Upper lobe of left lung (tissue), 4 donors: ENCODE results near the gene VAV2.

ENCODE experiments used
- POLR2A ChIP-seq, 4 donors: fragments of 450-650 bp; IDR thresholded peaks; one replicate each; pipeline ENCODE4 v1.5.1; 2016 to 2017; ENCODE audit warnings: antibody characterized with exemption in 4 of 4, mild to moderate bottlenecking in 2 of 4
- POLR2AphosphoS5 ChIP-seq, 2 donors: sonication (generic); formaldehyde crosslinking; IDR thresholded peaks; one replicate each; pipeline ENCODE4 v1.5.1; 2017; ENCODE audit warnings: antibody characterized with exemption in 2 of 2
- TF ChIP-seq, protein P1 (sequence below), 6 experiments: fragments of 450-650 bp in 4 of 6; fragments of 200-600 bp in 2 of 6; sonication (generic) in 2 of 6; IDR thresholded peaks; one replicate each; pipeline ENCODE4 v1.5.1; 2016 to 2019; ENCODE audit warnings: antibody characterized with exemption in 6 of 6

DNA sequence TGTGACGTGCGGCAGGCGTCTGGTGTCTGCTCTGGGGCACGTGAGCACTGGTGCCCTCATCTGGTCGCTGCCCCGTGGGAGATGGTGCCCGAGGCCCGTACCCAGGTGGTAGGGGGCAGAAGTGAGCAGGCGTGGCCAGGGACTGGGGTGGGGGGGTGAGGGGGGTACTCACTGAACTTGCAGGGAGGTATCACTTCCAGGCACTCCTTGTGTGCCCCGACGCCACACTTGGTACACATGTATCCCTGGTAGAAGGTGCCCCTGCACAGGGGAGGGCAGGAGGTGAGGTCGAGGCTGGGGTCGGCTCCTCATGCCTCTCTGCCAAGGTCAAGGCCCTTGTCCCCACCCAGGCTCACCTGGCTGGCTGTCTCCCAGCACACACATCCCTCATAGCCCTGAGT is 208.8 kb downstream of the VAV2 start:
- TF ChIP-seq, protein P1, sequence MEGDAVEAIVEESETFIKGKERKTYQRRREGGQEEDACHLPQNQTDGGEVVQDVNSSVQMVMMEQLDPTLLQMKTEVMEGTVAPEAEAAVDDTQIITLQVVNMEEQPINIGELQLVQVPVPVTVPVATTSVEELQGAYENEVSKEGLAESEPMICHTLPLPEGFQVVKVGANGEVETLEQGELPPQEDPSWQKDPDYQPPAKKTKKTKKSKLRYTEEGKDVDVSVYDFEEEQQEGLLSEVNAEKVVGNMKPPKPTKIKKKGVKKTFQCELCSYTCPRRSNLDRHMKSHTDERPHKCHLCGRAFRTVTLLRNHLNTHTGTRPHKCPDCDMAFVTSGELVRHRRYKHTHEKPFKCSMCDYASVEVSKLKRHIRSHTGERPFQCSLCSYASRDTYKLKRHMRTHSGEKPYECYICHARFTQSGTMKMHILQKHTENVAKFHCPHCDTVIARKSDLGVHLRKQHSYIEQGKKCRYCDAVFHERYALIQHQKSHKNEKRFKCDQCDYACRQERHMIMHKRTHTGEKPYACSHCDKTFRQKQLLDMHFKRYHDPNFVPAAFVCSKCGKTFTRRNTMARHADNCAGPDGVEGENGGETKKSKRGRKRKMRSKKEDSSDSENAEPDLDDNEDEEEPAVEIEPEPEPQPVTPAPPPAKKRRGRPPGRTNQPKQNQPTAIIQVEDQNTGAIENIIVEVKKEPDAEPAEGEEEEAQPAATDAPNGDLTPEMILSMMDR (IDR thresholded peaks at IDR 0.05): no peak
- TF ChIP-seq POLR2AphosphoS5 (IDR thresholded peaks at IDR 0.05): no peak
- no peak for TF ChIP-seq POLR2A (IDR thresholded peaks at IDR 0.05)
